HL-60 (cell line): ENCODE results near the gene GYG2.

Source experiments
- GABPA ChIP-seq: IDR thresholded peaks from 2 replicates; pipeline ENCODE4 v1.6.1; 2012; ENCODE audit warnings: low read depth
- POLR2AphosphoS5 ChIP-seq: IDR thresholded peaks from 2 replicates; pipeline ENCODE4 v1.6.1; 2012; ENCODE audit warnings: low read depth
- TF ChIP-seq, protein P1 (sequence below): IDR thresholded peaks from one replicate; pipeline ENCODE4 v1.5.1; 2011; ENCODE audit warnings: low read length, control low read depth, inconsistent platforms; ENCODE audit not compliant: insufficient read depth
- TF ChIP-seq, protein P2 (sequence below): IDR thresholded peaks from 2 replicates; pipeline ENCODE4 v1.6.1; 2012; ENCODE audit warnings: low read depth; ENCODE audit not compliant: insufficient replicate concordance

DNA sequence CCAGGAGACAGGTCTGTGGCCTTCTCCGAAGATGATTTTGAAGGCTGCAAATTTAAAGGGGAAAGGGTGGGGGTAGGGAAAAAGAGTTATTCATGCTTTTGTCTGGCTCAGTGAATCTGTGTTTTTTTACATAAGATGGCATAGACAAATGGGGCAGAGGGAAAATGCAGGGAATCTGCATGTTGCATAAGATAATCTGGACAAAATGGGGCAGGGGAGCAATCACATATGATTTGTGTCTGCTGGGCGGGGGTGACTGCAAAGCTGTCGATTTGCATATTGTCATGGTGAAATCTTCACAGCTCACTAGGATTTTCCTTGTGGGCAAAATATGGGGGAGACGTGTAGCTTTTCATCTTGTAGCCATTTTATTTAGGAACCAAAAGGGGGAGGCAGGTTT, 29.4 kb upstream of the GYG2 start:
- TF ChIP-seq, protein P1, sequence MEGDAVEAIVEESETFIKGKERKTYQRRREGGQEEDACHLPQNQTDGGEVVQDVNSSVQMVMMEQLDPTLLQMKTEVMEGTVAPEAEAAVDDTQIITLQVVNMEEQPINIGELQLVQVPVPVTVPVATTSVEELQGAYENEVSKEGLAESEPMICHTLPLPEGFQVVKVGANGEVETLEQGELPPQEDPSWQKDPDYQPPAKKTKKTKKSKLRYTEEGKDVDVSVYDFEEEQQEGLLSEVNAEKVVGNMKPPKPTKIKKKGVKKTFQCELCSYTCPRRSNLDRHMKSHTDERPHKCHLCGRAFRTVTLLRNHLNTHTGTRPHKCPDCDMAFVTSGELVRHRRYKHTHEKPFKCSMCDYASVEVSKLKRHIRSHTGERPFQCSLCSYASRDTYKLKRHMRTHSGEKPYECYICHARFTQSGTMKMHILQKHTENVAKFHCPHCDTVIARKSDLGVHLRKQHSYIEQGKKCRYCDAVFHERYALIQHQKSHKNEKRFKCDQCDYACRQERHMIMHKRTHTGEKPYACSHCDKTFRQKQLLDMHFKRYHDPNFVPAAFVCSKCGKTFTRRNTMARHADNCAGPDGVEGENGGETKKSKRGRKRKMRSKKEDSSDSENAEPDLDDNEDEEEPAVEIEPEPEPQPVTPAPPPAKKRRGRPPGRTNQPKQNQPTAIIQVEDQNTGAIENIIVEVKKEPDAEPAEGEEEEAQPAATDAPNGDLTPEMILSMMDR: no peak
- TF ChIP-seq, protein P2, sequence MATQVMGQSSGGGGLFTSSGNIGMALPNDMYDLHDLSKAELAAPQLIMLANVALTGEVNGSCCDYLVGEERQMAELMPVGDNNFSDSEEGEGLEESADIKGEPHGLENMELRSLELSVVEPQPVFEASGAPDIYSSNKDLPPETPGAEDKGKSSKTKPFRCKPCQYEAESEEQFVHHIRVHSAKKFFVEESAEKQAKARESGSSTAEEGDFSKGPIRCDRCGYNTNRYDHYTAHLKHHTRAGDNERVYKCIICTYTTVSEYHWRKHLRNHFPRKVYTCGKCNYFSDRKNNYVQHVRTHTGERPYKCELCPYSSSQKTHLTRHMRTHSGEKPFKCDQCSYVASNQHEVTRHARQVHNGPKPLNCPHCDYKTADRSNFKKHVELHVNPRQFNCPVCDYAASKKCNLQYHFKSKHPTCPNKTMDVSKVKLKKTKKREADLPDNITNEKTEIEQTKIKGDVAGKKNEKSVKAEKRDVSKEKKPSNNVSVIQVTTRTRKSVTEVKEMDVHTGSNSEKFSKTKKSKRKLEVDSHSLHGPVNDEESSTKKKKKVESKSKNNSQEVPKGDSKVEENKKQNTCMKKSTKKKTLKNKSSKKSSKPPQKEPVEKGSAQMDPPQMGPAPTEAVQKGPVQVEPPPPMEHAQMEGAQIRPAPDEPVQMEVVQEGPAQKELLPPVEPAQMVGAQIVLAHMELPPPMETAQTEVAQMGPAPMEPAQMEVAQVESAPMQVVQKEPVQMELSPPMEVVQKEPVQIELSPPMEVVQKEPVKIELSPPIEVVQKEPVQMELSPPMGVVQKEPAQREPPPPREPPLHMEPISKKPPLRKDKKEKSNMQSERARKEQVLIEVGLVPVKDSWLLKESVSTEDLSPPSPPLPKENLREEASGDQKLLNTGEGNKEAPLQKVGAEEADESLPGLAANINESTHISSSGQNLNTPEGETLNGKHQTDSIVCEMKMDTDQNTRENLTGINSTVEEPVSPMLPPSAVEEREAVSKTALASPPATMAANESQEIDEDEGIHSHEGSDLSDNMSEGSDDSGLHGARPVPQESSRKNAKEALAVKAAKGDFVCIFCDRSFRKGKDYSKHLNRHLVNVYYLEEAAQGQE: no peak
- TF ChIP-seq POLR2AphosphoS5: no peak
- no peak for TF ChIP-seq GABPA
